Measurements from ENCODE around the gene C11orf68. TPM values are rescaled to one million over a fixed set of nuclear protein-coding genes. Genes with fewer than 3 reads are reported as not detected.

The C11orf68 gene
- total RNA-seq, 2 experiments from 2014 or later: 15.2 to 18.2 TPM

DNA sequence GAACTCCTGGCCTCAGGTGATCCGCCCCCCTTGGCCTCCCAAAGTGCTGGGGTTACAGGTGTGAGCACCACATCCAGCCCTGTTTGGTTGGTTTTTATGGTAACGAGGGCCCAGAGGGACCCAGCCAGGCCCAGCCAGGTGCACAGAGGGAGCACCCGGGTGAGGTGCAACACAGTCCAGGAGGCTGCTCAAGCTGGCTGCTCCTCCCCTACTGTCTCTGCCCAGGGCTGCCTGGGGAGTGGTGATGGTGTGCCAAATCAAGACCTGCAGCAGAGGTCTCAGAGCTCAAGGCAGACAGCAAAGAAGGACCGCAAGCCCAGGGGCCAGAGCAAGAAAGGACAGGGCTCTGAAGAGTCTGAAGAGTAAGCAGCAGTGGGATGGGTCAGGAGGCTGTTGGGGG lies 27.8 kb upstream of the C11orf68 start:
- POLR2A ChIA-PET: no interaction called here
- CTCF ChIA-PET: interaction anchor here (1.1 kb wide), 1 partner anchor 13 kb away, joined by 3 read pairs; no protein-coding TSS in a partner anchor

DNA sequence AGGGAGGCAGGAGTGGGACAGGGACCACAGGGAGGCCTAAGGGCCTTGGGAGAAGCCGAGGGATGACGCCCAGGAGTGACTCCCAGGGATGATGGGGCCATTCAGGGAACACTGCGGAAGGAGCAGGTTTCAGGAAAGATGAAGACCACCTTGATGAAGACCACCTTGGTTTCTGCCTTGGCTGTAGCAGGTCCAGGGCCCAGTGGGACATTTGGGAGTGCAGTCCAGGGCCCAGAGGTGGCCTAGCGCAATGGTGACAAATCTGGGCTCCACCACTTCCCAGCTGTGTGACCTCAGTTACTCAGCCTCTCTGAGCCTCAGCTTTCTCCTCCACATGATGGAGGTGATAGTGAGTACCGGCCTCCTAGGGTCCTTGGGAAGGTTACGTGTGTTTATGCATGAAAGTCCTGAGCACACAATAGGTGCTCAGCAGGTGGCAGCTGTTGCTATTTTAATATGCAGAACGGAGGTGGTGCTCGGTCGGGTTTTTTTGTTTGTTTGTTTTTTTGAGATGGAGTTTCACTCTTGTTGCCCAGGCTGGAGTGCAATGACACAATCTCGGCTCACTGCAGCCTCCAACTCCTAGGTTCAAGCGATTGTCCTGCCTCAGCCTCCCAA lies 27.2 kb upstream of the C11orf68 start:
- POLR2A ChIA-PET: no interaction called here
- CTCF ChIA-PET: interaction anchor here (0.5 kb wide), 1 partner anchor 34 kb away, joined by 6 read pairs; no protein-coding TSS in a partner anchor

DNA sequence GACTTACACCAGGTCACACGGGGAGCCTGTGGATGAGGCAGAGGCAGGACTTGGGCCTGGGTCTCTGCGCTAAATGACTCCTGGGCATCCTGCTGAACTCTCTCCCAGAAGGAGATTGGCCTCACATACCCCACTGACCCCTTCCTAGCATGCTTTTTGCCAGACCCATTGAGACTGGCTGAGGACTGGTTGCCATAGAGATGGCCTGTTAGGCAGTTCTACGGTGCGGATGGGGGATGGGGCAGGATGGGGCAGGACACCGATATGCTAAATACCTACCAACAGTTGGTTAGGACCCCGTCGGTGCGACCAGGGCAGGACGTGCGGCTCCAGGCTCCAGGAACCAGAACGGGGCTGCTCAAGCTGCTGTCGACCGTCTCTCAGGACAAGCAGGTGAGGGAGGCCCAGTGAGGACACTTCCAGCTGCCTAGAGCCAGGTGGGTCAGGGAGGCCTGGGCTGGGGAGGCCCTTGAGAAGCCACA lies 26.6 kb upstream of the C11orf68 start, which contains the start of gene TSGA10IP:
Gene TSGA10IP (plus strand): TSS at position 51 of the 482 bp plus-strand sequence. CDS start 196 bp downstream, at position 247.
- ChIA-PET POLR2A (no interaction called here), CTCF (interaction anchor here (0.5 kb wide), 2 partner anchors 33 to 234 kb away, joined by 6 read pairs; no protein-coding TSS in a partner anchor)

GRCh38 chr11:65944767-65945166 lies 25.9 kb upstream of the C11orf68 start:
- ChIA-PET POLR2A (no interaction called here), CTCF (no interaction called here)

DNA sequence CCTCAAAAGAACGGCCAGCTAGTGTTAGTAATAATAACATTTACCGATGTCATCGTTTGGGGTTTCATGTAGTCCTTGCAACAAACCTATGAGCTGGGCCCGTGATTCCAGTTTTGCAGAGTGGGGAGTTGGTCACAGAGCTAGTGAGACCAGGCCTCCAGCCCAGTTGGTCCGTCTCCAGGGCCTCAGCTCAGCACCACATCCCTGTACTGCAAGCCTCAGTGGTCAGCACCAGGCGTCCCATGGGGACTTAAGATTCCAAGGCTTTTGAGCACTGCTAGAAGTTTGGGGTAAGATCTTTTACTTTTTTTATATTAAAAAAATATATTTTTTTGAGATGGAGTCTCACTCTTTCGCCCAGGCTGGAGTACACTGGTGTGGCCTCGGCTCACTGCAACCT lies 25.3 kb upstream of the C11orf68 start:
- ChIA-PET CTCF (no interaction called here), POLR2A (no interaction called here)

DNA sequence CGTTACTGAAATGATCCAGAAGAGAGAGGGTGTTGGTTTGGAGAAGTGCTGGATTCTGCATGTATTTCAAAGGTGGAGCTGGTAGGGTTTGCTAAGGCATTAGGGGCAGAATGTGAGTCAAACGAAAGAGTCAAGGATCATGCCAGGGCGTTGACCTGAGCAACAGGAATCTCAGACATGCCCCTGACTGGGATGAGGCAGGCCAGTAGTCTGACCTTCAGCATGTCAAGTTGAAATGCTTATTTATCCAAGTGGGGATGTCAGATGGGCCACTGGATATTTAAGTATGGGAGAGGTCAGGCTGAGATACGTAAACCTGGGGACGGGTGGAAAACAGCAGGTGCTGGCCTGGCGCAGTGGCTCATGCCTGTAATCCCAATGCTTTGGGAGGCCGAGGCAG lies 23.7 kb upstream of the C11orf68 start:
- ChIA-PET CTCF (interaction anchor here (0.7 to 1.4 kb wide), 2 partner anchors 33 to 55 kb away, joined by 4 read pairs; no protein-coding TSS in a partner anchor), POLR2A (no interaction called here)

DNA sequence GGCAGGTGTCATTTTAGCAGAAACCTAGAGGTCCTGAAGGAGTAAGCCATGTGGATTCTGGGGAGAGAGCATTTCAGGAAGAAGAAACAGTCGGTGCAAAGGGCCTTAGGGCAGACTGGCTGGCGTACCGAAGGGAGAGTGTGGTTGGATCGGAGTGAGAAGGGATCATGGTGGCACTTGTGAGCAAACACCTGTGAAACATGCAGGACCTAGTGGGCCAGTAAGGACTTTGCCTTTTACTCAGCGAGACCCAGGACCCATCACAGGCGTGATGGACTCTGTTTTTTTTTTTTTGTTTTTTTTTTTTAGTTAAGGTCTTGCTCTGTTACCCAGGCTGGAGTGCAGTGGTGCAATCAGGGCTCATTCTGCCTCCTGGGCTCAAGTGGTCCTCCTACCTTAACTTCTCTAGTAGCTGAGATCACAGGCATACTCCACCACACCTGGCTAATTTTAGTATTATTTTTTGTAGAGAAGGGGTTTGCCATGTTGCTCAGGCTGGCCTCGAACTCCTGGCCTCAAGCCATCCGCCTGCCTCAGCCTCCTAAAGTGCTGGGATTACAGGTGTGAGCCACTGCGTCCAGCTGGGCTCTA lies 23.0 kb upstream of the C11orf68 start:
- ChIA-PET POLR2A (no interaction called here), CTCF (interaction anchor here (0.7 to 1.4 kb wide), 2 partner anchors 34 to 54 kb away, joined by 4 read pairs; no protein-coding TSS in a partner anchor)

- ChIA-PET POLR2A (no interaction called here), CTCF (interaction anchor here (2.1 kb wide), 1 partner anchor 11 kb away, joined by 6 read pairs; no protein-coding TSS in a partner anchor)
These were observed 18.9 kb upstream of the C11orf68 start for GRCh38 chr11:65937766-65938165.

GRCh38 chr11:65934014-65934413 lies 15.2 kb upstream of the C11orf68 start:
- ChIA-PET CTCF (no interaction called here), POLR2A (no interaction called here)

DNA sequence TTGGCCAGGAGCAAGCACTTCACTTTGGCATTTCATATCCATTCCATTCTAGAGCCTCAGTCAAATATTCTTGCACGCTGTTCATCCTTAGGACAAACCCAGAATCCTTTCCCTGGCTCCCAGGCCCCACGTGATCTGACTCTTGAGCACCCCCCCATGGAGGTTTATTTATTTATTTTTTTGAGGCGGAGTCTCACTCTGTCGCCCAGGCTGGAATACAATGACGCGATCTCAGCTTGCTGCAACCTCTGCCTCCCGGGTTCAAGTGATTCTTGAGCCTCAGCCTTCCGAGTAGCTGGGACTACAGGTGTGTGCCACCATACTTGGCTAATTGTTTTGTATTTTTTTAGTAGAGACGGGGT lies 13.7 kb upstream of the C11orf68 start:
- CTCF ChIA-PET: interaction anchor here (1.0 to 2.2 kb wide), 6 partner anchors 9 to 48 kb away, joined by 3 to 6 read pairs (median 4); partner anchors contain the start of gene FIBP
- POLR2A ChIA-PET: no interaction called here

- ChIA-PET CTCF (interaction anchor here (1.0 to 2.2 kb wide), 4 partner anchors 9 to 47 kb away, joined by 3 to 6 read pairs (median 5); partner anchors contain the start of gene FIBP), POLR2A (no interaction called here)
These were observed 13.1 kb upstream of the C11orf68 start for GRCh38 chr11:65931773-65932557.

- ChIA-PET POLR2A (interaction anchor here (0.7 to 1.4 kb wide), 4 partner anchors 69 to 310 kb away, joined by 3 to 6 read pairs (median 4); partner anchors contain the start of gene MUS81), CTCF (interaction anchor here (0.7 to 2.1 kb wide), 5 partner anchors 27 to 116 kb away, joined by 3 to 10 read pairs (median 4); partner anchors contain the start of gene FIBP)
These were observed 9.8 kb upstream of the C11orf68 start for GRCh38 chr11:65928667-65929066.

GRCh38 chr11:65927904-65928397 lies 9.1 kb upstream of the C11orf68 start:
- POLR2A ChIA-PET: interaction anchor here (0.6 to 1.4 kb wide), 5 partner anchors 68 to 1300 kb away, joined by 3 to 6 read pairs (median 4); partner anchors contain the start of gene MUS81
- CTCF ChIA-PET: interaction anchor here (0.7 to 2.1 kb wide), 5 partner anchors 26 to 117 kb away, joined by 3 to 10 read pairs (median 4); partner anchors contain the start of gene FIBP

- CTCF ChIA-PET: interaction anchor here (1.8 kb wide), 1 partner anchor 97 kb away, joined by 3 read pairs; no protein-coding TSS in a partner anchor
- POLR2A ChIA-PET: no interaction called here
These were observed 6.5 kb upstream of the C11orf68 start for GRCh38 chr11:65925397-65925796.

GRCh38 chr11:65922565-65922964 lies 3.7 kb upstream of the C11orf68 start:
- POLR2A ChIA-PET: interaction anchor here (0.8 kb wide), 1 partner anchor 32 kb away, joined by 3 read pairs; the partner anchor contains the start of gene CCDC85B

GRCh38 chr11:65921876-65922275 lies 3.0 kb upstream of the C11orf68 start:
- ChIA-PET CTCF (interaction anchor here (1.2 to 3.4 kb wide), 3 partner anchors 24 to 37 kb away, joined by 3 to 13 read pairs (median 10); partner anchors contain the start of gene CCDC85B), POLR2A (interaction anchor here (0.5 to 0.8 kb wide), 3 partner anchors 31 to 614 kb away, joined by 3 read pairs; partner anchors contain the start of gene CCDC85B)

More at GRCh38 chr11:65922565-65922964, 3.7 kb upstream of the C11orf68 start:
- CTCF ChIA-PET: interaction anchor here (1.2 to 3.4 kb wide), 4 partner anchors 10 to 38 kb away, joined by 3 to 13 read pairs (median 8); partner anchors contain the start of gene CCDC85B

- POLR2A ChIA-PET: interaction anchor here (0.6 kb wide), 1 partner anchor 36 kb away, joined by 3 read pairs; no protein-coding TSS in a partner anchor
- CTCF ChIA-PET: interaction anchor here (3.2 to 3.4 kb wide), 2 partner anchors 30 to 36 kb away, joined by 10 to 13 read pairs; partner anchors contain the start of gene CCDC85B
These were observed 2.2 kb upstream of the C11orf68 start for GRCh38 chr11:65921033-65921555.

GRCh38 chr11:65920372-65920802 lies 1.5 kb upstream of the C11orf68 start:
- ChIA-PET POLR2A (no interaction called here), CTCF (interaction anchor here (0.6 to 3.4 kb wide), 3 partner anchors 30 to 831 kb away, joined by 3 to 13 read pairs (median 10); partner anchors contain the start of gene CCDC85B)
